SK-N-SH treated with all-trans-retinoic acid at 6 μM for 48 hours (cell line): ENCODE data around the gene ATP6V0E2.

Source experiments
- ATAC-seq: fragments of 200-7000 bp; cut with Tn5 transposase; 3 replicates; pipeline ENCODE4 v1.9.1; 2020; ENCODE audit warnings: mild to moderate bottlenecking, moderate library complexity
- ARNTL ChIP-seq: fragments of 450-650 bp; formaldehyde crosslinking; IDR thresholded peaks from 2 replicates; pipeline ENCODE4 v1.5.0; 2020; ENCODE audit warnings: low read depth, mild to moderate bottlenecking, moderate library complexity, borderline replicate concordance
- CREB5 ChIP-seq: fragments of 250-450 bp; sonication (Bioruptor Pico); IDR thresholded peaks from 2 replicates; pipeline ENCODE4 v1.5.1; 2020; ENCODE audit warnings: low read depth, mild to moderate bottlenecking, moderate library complexity
- CSRNP3 ChIP-seq: fragments of 250-450 bp; sonication (Bioruptor Pico); IDR thresholded peaks from 2 replicates; pipeline ENCODE4 v1.5.1; 2021; ENCODE audit warnings: mild to moderate bottlenecking, moderate library complexity
- ESRRG ChIP-seq: fragments of 250-450 bp; sonication (Bioruptor Pico); IDR thresholded peaks from 2 replicates; pipeline ENCODE4 v1.6.1; 2021; ENCODE audit warnings: mild to moderate bottlenecking
- GLIS3 ChIP-seq: fragments of 250-450 bp; sonication (Bioruptor Pico); IDR thresholded peaks from 2 replicates; pipeline ENCODE4 v1.5.0; 2020; ENCODE audit warnings: mild to moderate bottlenecking, moderate library complexity
- ISL1 ChIP-seq: fragments of 250-450 bp; sonication (Bioruptor Pico); IDR thresholded peaks from 2 replicates; pipeline ENCODE4 v2.1.2; 2022; ENCODE audit warnings: mild to moderate bottlenecking, moderate library complexity
- OSR1 ChIP-seq: fragments of 250-450 bp; sonication (Bioruptor Pico); IDR thresholded peaks from 2 replicates; pipeline ENCODE4 v1.8.0; 2022; ENCODE audit warnings: moderate library complexity, mild to moderate bottlenecking, inconsistent platforms
- PATZ1 ChIP-seq: fragments of 250-450 bp; sonication (Bioruptor Pico); IDR thresholded peaks from 2 replicates; pipeline ENCODE4 v1.8.0; 2020; ENCODE audit warnings: mild to moderate bottlenecking, moderate library complexity, borderline replicate concordance
- POU6F1 ChIP-seq: fragments of 250-450 bp; sonication (Bioruptor Pico); IDR thresholded peaks from 2 replicates; pipeline ENCODE4 v1.8.0; 2021; ENCODE audit warnings: low read depth, mild to moderate bottlenecking, moderate library complexity, borderline replicate concordance
- PPARA ChIP-seq: fragments of 250-450 bp; sonication (Bioruptor Pico); IDR thresholded peaks from 2 replicates; pipeline ENCODE4 v1.5.0; 2020; ENCODE audit warnings: mild to moderate bottlenecking, borderline replicate concordance
- RARB ChIP-seq: fragments of 250-450 bp; sonication (Bioruptor Pico); IDR thresholded peaks from 2 replicates; pipeline ENCODE4 v1.8.0; 2021; ENCODE audit warnings: mild to moderate bottlenecking, moderate library complexity
- SNAI2 ChIP-seq: fragments of 250-450 bp; sonication (Bioruptor Pico); IDR thresholded peaks from 2 replicates; pipeline ENCODE4 v1.5.0; 2020; ENCODE audit warnings: mild to moderate bottlenecking, moderate library complexity
- TCF4 ChIP-seq: fragments of 250-450 bp; sonication (Bioruptor Pico); IDR thresholded peaks from 2 replicates; pipeline ENCODE4 v1.8.0; 2021; ENCODE audit warnings: mild to moderate bottlenecking, moderate library complexity, borderline replicate concordance
- TOX ChIP-seq: fragments of 250-450 bp; sonication (Bioruptor Pico); IDR thresholded peaks from 2 replicates; pipeline ENCODE4 v1.8.0; 2021; ENCODE audit warnings: mild to moderate bottlenecking, moderate library complexity, borderline replicate concordance
- TSHZ2 ChIP-seq: fragments of 250-450 bp; sonication (Bioruptor Pico); IDR thresholded peaks from 2 replicates; pipeline ENCODE4 v1.5.0; 2020; ENCODE audit warnings: mild to moderate bottlenecking, moderate library complexity
- ZC3H10 ChIP-seq: fragments of 250-450 bp; sonication (Bioruptor Pico); IDR thresholded peaks from 2 replicates; pipeline ENCODE4 v1.5.1; 2021; ENCODE audit warnings: mild to moderate bottlenecking, moderate library complexity
- ZFP3 ChIP-seq: fragments of 250-450 bp; sonication (Bioruptor Pico); IDR thresholded peaks from 2 replicates; pipeline ENCODE4 v1.5.0; 2020; ENCODE audit warnings: mild to moderate bottlenecking, moderate library complexity
- ZFP30 ChIP-seq: fragments of 450-650 bp; formaldehyde crosslinking; IDR thresholded peaks from 2 replicates; pipeline ENCODE4 v1.5.0; 2022; ENCODE audit warnings: mild to moderate bottlenecking, moderate library complexity
- ZNF565 ChIP-seq: fragments of 450-650 bp; formaldehyde crosslinking; conservative IDR thresholded peaks from 2 replicates; pipeline ENCODE4 v1.5.0; 2020; ENCODE audit warnings: low read depth, mild to moderate bottlenecking, moderate library complexity
- ZNF70 ChIP-seq: fragments of 450-650 bp; formaldehyde crosslinking; IDR thresholded peaks from 2 replicates; pipeline ENCODE4 v1.5.0; 2020; ENCODE audit warnings: mild to moderate bottlenecking, moderate library complexity

ATP6V0E2 gene

GRCh38 chr7:149871576-149871975 lies 2.2 kb upstream of the ATP6V0E2 start:
- TF ChIP-seq ISL1 (CRISPR knock-in tag) = no peak
- TF ChIP-seq TOX (CRISPR knock-in tag) = no peak
- TF ChIP-seq TSHZ2 (CRISPR knock-in tag) = no peak
- TF ChIP-seq ZNF70 (CRISPR knock-in tag) = no peak
- TF ChIP-seq TCF4 = no peak
- TF ChIP-seq ZNF565 (CRISPR knock-in tag) = no peak
- no peak for TF ChIP-seq ZC3H10 (CRISPR knock-in tag)
- TF ChIP-seq SNAI2 (CRISPR knock-in tag) = no peak
- TF ChIP-seq POU6F1 = no peak
- no peak for TF ChIP-seq ZFP30 (CRISPR knock-in tag)
- TF ChIP-seq ESRRG (CRISPR knock-in tag) = no peak
- no peak for TF ChIP-seq CSRNP3 (CRISPR knock-in tag)
- no peak for TF ChIP-seq ARNTL (CRISPR knock-in tag)
- no peak for TF ChIP-seq ZFP3 (CRISPR knock-in tag)
- TF ChIP-seq PATZ1 (CRISPR knock-in tag) = no peak
- TF ChIP-seq OSR1 (CRISPR knock-in tag) = no peak
- ATAC-seq = no peak

- TF ChIP-seq RARB (CRISPR knock-in tag) = 0 out of 2 replicates have a peak, but pooled peaks have one; percentile 23
- TF ChIP-seq ZFP30 (CRISPR knock-in tag) = no peak
- no peak; the same call in 1 of the 2 replicates for TF ChIP-seq TCF4
- TF ChIP-seq GLIS3 = 0 out of 2 replicates have a peak, but pooled peaks have one; percentile 59
- TF ChIP-seq ZFP3 (CRISPR knock-in tag) = peak; percentile 31; the same call in 1 of the 2 replicates
- TF ChIP-seq CREB5 (CRISPR knock-in tag) = peak; percentile 79
- TF ChIP-seq PATZ1 (CRISPR knock-in tag) = peak; percentile 58; the same call in 1 of the 2 replicates
- TF ChIP-seq PPARA (CRISPR knock-in tag) = no peak
- TF ChIP-seq, all 23 proteins: peak for 5
- ATAC-seq = peak; percentile 82
Measured at GRCh38 chr7:149872419-149873073, 1.2 kb upstream of the ATP6V0E2 start.
